Suprapubic skin (tissue), 4 donors: ENCODE results near the gene EML3.
A peak's percentile ranks its signal among the peaks of the same experiment; 100 is the strongest.

Experiments used
- EP300 ChIP-seq: sonication (generic); formaldehyde crosslinking; IDR thresholded peaks from one replicate; pipeline ENCODE4 v1.6.1; 2017; ENCODE audit warnings: antibody characterized with exemption
- POLR2A ChIP-seq, 2 donors: fragments of 450-650 bp; IDR thresholded peaks; one replicate each; pipeline ENCODE4 v1.6.1; 2017; ENCODE audit warnings: antibody characterized with exemption in 2 of 2, mild to moderate bottlenecking in 2 of 2, moderate library complexity in 2 of 2
- POLR2AphosphoS5 ChIP-seq, 3 donors: sonication (generic); formaldehyde crosslinking; IDR thresholded peaks; one replicate each; pipeline ENCODE4 v1.6.1; 2017; ENCODE audit warnings: antibody characterized with exemption in 3 of 3
- TF ChIP-seq, protein P1 (sequence below), 2 donors: fragments of 200-600 bp in 1 of 2; fragments of 450-650 bp in 1 of 2; sonication (generic) in 1 of 2; IDR thresholded peaks; one replicate each; pipeline ENCODE4 v1.5.1; 2016 to 2019; ENCODE audit warnings: antibody characterized with exemption in 2 of 2, mild to moderate bottlenecking in 1 of 2, moderate library complexity in 1 of 2

DNA sequence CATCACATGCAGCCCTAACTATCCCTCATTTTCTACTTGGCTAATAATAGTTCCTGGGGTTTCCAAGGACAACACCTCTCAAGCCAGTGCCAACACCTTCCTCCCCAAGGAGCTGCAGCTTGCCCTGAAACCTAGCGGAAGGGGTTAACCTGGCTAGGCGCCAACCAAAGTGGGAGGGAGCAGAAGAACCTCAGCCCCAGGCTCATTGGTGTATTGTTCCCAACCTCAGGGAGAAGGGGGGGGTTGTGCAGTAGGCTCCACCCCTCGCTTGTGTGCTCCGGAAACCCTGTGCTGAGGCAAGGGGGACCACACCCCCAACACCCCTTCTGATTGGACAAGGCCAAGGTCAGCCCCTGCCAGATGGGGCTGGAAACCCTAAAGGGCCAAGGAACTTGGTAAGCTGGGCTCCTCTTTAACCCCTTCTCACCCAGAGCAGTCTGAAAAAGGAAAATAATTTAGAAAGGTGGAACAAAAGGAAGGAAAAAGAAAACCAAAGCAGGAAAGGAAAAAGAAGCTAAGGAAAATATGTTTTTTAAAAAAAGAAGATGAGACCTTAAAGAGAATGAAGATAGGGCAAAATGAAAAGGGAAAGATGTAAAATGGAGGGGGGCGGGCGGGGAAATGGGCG is 13.4 kb downstream of the EML3 start:
- TF ChIP-seq, protein P1, sequence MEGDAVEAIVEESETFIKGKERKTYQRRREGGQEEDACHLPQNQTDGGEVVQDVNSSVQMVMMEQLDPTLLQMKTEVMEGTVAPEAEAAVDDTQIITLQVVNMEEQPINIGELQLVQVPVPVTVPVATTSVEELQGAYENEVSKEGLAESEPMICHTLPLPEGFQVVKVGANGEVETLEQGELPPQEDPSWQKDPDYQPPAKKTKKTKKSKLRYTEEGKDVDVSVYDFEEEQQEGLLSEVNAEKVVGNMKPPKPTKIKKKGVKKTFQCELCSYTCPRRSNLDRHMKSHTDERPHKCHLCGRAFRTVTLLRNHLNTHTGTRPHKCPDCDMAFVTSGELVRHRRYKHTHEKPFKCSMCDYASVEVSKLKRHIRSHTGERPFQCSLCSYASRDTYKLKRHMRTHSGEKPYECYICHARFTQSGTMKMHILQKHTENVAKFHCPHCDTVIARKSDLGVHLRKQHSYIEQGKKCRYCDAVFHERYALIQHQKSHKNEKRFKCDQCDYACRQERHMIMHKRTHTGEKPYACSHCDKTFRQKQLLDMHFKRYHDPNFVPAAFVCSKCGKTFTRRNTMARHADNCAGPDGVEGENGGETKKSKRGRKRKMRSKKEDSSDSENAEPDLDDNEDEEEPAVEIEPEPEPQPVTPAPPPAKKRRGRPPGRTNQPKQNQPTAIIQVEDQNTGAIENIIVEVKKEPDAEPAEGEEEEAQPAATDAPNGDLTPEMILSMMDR (IDR thresholded peaks at IDR 0.05), result no peak
- no peak for TF ChIP-seq POLR2A (IDR thresholded peaks at IDR 0.05)
- TF ChIP-seq POLR2AphosphoS5 (IDR thresholded peaks at IDR 0.05), result peak in 2 of 3 donors; percentile 71 to 86
- no peak for TF ChIP-seq EP300
